DMS53 treated with DMSO at 0.1 percent for 48 hours (cell line): ENCODE measurements around the gene RBM12.
"Not testable (repeated sequence)": the region's sequence is repeated elsewhere in the genome, so short reads cannot be mapped to it uniquely, and the experiment has no call there.

Source experiments
- DNase-seq: peaks from one replicate; lab custom pipeline; 2025; ENCODE audit not compliant: unreplicated experiment; lab: John Stamatoyannopoulos, UW

RBM12 gene

DNA sequence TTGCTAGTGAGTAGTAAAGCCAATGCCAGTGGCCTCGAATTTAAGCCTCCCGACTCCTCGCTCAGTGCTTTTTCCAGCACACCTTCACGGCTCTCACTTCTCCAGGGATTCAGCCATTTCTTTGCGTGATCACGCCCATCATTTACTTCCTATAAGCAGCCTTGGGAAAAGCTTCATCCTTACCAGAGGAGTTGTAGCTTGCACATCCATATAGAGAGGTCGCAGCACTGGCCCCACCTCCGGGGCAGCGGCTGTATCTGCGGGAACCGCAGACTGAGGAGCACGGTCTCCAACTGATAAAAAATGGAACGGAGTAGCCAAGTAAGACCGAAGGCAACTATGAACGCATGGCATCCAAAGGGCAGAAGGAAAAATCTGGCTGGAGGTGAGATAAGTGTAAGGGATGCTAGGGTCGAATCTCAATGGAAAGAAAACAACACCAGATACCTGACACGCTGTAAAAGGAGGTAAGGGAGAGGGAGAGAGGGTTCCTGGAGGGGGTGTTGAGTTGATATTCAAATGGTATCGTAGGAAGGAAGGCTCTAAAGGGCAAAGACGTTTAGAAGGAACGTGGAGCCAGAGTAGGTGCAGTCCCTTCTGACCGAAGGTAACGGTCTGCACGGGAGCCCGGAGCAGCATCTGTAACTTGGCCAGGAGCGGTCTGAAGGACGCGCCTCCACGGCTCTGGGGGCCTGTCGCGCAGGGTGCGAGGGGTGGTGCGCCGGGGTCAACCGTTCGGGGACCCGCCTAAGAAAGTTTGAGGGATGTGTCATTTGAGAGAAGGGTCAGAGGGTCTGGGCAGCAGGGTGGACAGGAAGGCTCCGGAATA is 33.8 kb upstream of the RBM12 start:
- DNase-seq = no peak

DNA sequence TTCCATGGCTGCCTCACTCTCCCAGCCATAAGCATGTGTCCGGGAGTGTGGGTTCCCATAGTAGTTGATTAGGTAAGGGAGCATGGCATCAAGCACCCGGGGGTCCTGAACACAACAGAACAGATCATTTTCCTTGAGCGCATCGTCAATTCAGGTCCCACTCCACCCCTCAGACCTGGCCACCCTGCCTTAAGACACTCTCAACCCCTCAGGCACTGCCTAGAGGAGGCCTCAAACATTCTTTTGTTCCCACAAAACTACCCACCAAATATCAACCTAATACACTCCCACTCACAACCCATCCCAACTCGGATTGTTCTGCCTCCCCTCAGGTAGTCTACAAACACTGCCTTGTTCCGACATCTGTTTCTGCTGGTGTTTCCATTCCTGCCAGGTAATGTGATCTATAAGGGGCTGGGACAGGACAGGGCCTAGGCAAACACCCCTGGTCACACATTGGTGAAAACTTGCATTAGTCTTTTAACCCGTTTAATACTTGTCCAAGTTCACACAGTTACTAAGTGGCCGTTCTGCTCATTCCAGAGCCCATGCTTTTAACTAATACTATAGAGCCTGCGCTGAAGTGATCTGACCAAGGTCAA is 33.1 kb upstream of the RBM12 start:
- no peak for DNase-seq

DNA sequence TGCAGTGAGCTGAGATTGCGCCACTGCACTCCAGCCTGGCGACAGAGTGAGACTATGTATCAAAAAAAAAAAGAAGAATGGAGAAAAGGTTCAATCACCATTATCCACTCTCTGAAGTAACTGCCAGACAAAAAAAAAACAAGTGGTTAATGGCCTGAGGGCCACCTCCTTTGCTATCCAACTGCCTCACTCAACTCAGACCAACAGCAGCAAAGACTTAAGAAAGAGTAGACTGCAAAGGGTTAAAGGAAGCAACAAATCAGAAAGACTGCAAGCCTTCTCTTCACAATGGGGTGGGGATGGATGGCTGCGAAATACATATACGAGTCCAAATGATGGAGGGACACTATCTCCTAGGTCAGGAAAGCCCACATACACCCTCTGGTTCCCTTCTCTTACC is 31.3 kb upstream of the RBM12 start:
- no peak for DNase-seq

DNA sequence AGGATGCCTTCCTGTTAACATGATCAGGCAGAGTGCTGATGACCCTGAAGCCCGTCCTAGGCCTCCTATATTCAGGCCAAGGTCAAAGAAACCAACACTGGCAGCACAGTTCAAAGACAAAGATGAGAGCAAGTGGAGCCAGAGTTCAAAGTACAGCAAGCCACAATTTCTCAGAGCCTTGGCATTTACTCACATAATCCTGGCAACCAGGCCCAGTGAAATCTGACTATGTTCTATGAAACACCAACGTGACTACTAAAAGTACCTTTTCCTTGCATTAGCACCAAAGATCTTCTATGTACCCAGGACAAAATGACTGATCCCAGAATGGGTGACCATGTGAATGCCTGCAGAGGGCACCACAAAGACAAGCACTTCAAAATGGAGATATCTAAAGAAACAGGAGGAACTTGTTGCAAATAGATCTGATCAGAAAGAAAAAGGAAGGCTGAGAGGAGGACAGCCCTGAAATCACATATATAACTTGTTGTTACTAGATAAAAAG is 30.6 kb upstream of the RBM12 start:
- DNase-seq = no peak

DNA sequence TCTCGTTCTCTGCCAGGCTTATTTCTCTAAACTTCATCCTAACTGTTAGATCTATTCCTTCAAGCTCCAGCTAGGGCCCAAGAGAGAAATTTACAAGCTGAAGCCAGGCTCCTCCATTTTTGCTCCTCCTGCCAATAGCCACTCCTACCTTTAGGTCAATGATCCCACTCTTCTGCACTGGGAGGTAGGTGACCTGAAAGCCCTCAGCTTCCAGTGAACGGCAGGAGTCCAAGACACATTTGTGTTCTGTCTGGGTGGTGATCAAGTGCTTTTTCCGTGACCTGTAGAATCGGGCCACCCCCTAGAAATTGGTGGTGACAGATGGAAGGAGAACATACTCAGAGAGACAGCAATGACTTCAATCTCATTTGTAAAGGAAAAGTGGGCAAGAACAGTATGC is 25.6 kb upstream of the RBM12 start:
- DNase-seq = no peak

DNA sequence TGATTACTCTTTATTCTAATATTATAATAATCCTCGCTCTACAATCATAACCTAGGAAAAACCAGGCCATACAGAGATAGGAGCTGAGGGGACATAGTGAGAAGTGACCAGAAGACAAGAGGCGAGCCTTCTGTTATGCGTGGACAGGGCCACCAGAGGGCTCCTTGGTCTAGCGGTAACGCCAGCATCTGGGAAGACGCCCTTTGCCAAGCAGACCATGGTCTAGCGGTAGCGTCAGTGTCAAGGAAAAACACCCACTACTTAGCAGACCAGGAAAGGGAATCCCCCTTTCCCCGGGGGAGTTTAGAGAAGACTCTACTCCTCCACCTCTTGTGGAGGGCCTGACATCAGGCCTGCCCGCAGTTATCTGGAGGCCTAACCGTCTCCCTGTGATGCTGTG is 22.2 kb upstream of the RBM12 start:
- not testable (repeated sequence) for DNase-seq

DNA sequence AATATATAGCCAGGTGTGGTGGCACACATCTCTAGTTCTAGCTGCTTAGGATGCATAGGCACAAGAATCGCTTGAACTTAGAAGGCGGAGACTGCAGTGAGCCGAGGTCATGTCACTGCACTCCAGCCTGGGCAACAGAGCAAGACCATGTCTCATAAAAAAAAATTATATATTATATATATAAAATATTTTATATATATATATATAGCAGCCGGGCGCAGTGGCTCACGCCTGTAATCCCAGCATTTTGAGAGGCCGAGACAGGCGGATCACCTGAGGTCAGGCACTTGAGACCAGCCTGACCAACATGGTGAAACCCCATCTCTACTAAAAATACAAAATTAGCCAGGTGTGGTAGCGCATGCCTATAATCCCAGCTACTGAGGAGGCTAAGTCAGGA is 20.7 kb upstream of the RBM12 start:
- not testable (repeated sequence) for DNase-seq

DNA sequence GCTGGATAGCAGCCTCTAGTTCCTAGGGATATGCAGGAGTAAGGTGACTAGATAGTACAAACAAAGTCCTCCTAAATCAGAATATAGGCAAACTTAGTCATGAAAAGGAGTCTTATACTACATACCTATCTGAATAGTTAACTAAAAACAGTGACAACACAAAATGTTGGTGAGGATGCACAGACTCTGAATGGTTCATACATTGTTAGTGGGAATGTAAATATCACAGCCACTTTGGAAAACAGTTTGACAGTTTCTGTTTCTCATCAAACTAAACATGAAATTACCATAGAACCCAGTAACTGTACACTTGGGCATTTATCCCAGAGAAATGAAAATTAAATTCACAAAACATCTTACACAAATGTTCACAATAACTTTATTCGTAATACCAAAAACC is 17.3 kb upstream of the RBM12 start:
- DNase-seq = no peak

DNA sequence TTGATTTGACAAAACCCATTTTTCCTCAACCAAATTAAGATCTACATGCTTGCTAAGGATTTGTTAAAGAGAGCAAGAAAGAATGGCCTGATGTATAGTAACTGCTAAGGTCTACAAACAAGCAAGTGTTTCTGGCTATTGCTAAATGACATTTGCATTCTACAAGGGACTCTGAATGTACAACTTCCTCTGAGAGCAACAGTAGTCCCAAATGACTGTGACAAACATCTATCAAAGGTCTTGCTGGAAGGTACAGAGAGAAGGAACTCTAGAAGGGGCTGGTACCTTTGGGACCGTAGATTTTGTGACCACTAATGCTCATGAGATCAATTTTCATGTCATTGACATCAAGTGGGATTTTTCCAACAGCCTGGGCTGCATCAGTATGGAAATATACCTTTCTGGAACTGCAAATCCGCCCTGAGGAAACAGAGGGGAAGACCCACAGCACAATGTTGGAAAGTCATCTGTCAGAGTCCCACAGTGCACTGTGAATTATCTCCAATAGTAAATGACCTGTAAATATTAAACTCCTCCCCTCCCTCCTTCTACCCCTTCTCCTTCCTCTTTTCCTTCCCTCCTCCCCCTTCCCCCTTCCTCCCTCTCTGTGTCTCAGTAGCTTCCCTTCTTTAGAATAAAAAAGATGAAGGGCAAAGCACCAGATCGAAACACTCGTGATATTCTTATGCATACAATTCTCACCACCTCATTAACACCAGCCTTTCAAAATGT is 15.9 kb upstream of the RBM12 start:
- no peak for DNase-seq

DNA sequence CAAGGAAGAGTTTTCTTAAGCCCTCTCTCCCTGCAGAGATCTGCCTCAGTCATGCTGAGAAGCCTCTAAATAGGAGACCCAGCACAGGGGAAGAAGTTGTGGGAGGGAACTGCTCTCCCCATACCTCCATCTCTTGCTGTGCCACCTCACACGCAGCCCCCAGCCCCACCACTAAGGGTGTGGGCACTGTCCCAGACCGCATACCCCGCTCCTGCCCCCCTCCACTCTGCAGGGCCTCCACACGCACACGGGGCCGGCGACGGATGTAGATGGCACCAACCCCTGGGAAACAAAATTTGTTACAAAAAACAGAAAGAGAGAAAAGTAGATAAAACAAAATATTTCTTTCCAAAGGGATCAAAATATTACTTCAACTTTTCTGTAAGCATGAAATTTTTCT is 10.2 kb upstream of the RBM12 start:
- no peak for DNase-seq

DNA sequence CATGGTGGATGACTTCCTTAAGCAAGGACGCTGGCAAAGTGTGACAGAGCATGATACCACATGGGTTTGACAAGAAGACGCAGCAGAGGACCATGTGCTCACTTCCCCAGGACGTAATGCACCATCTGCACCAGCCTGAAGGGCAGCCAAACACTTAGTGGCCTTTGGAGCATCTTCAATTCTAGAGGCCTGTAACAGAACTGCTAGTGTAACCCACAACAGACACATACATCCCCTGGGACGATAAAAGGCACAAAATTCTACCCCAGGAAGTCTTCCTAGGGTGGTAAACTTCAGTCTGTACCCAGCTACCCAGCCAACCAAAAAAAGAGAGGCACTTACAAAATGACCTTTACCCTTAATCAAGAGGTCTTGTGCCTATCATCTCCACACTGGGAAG is 9.2 kb upstream of the RBM12 start:
- DNase-seq = no peak

DNA sequence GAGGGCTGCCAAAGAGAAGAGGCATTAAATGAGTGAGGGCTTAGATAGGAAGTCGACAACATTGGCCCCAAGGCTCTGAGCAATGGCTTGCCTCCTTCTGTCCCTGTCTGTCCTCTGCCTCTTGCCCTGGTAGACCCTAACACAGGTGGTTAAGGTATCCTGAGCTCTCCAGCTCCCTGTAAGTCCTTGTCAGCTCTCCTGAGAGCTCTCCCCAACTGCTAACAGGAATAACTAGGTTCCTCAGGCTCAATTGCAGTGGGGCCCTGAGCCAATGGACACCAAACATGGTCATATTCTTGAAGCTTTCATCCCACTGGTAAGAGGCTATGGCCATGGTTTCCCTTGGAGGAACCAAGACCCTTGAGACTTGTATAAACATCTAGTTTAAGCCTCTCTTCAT is 5.0 kb upstream of the RBM12 start:
- no peak for DNase-seq

DNA sequence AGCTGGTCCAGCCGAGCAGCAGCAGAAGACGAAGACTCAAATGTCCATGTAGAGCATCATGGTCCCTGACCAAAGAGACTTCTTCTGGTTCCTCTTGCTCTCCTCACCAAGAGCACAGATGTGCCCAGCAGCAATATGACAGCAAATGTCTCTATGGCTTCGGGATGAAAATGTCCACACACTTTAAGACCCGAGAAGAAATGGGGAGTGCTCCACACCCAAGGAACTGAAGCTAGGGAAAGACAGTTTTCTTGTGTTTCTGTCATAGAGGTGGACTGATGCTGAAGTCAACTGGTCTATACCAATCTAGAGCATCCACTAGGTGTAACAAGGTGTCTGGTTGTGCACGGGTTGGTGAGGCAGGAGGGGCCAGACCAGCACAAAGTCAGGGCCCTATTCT is 4.5 kb upstream of the RBM12 start:
- DNase-seq = no peak

DNA sequence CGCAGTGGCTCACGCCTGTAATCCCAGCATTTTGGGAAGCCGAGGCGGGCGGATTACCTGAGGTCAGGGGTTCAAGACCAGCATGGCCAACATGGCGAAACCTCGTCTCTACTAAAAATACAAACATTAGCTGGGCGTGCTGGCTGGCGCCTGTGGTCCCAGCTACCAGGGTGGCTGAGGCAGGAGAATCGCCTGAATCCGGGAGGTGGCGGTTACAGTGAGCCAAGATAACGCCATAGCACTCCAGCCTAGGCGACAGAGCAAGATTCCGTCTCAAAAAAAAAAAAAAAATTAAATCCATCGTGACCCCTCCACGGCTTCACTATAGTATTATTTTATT is 1.2 kb upstream of the RBM12 start:
- DNase-seq = no peak

DNA sequence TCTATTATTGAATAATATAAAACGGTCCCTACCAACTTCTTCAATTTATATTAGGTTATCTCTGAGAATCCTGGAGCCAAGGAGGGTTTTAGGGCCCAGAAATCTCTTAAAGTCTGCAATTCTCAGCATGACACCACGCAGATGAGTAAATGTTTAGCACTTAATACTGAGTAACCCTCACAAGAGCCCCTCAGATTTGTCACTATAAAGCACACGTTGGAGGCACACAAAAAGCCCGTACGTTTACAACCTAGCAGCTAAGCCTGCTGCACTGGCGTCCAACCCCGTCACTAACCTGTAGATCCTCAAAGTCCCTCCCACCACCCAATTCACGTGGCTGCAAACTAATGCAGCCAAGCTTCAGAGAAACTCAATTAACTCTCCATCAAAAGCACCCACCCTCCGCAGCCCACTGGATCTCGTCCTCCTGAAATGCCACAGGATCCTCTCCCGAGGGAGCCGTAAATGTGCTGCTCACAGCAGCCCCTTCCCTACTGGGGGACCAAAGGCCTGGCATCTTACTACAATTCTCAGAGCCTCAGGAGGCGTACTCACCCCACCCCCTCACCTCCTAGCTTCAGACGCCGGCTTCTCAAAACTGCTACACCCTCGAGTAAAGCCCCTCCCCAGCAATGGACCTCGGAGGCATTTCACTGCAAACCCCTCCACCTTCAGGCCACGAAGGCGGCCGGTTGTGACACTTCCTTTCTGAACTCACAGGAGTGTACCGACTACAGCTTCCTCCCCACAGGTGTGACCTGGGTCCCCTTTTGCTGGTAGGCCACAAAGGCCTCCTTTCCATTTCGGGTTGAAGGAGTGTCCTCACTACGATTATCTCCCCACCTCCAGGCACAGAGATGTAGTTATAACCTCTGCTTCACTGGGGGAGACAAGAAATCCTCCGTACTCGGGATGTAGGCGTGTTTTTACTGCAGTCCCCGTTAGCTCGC is 909 bp downstream of the RBM12 start:
- peak; percentile 39 for DNase-seq

DNA sequence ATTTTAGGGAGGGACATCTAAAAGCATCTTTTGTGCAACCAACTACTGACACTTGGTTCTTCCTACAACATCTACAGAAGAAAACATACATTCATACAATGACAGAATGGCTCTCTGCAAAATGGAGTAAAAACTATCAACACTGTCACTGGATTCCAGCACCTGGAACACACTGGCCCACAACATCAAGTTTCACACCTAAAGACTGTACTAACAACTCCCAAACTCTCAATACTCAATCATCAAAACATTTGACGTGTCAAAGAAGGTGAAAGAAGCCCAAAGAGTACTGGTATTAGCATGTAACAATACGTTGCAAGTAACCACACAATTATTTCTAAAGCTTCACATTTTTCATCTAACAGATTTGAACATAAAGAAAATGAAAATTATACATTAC is 2.1 kb downstream of the RBM12 start:
- no peak for DNase-seq

DNA sequence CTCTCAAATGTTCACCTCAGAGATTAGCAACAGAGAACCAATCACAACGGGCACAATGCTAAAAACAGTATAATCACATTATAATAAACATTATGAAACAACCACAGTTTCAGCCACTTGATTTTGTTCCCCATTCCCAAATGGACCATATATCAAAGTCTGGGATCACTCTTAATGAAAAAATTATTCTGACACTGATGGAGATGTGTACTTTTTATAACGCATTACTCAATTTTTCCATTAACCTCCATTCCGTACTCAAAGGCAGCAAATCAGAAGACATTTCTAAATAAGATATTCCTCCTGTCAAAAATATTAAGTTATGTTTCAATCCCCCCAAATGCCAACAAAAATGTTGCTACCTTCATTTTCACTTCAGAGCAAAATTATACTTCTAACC is 2.8 kb downstream of the RBM12 start:
- no peak for DNase-seq

DNA sequence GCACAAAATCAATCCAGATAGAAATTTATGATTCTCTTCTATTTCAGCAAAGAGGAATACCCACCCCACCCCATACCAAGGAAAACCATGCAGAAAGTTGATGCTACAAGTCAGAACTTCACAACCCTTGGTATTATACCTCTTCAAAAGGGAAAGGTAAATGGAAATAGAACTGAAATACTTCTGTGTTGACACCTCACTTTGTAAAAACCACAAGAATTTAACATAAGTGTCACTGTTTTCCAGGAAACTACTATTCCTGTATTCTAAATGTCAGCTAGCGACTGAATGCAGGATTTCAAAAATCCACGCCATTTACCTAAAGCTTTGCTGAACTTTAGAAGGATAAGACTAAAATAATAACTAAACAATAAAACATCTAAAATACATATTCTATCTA is 3.6 kb downstream of the RBM12 start:
- no peak for DNase-seq

DNA sequence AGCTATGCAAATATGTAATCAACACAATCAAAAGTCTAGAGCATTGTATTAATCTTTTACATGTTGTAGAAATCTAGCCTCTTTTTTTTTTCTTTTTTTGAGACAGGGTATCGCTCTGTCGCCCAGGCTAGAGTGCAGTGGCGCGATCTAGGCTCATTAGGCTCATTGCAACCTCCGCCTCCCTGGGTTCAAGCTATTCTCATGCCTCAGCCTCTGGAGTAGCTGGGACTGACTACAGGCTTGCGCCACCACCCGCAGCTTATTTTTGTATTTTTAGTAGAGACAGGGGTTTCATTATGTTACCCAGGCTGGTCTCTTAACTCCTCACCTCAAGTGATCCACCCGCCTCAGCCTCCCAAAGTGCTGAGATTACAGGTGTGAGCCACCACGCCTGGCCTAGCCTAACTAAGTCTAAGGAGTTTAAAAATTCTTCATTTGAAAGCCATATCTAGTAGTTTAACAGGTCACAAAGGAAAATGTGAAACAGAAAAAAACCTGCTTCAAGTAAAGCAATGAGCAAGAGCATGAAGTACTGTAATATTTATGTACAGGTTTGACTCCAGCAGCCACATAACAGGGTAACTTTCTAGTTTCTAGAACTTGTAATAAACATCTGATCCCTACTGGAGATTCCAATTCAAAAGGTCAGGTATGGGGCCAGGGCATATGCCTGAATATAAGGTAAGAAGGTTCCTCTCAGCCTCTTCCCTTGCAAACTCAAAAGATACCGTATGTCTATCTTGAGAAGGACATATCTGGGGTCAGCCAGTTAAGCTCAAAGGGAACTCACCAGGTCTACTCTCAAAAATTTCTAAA is 4.4 kb downstream of the RBM12 start:
- no peak for DNase-seq

DNA sequence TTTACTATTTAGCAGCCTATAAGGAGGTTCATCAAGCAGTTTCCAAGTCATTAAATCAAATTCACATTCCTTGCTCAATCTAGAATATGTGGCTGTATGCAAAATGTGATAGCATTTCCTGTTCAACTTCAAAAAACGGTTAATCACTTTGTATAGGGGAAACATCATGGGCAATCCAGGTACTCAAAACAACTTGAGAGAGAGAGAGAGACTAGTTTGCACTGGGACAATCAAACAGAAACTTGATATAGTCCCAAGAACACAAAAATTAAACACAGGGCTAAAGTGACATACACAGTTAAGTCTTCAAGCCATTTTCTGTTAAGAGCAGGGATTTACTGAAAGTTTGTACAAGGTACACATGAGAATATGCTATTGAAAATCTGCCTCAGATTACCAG is 7.4 kb downstream of the RBM12 start:
- no peak for DNase-seq
